ENCODE data around the gene KCNJ10. TPM values are rescaled to one million over a fixed set of nuclear protein-coding genes. Genes with fewer than 3 reads are reported as not detected.

The KCNJ10 gene
- total and polyA plus RNA-seq, 5 experiments from 2014 or later, result 0.29 TPM; not detected in 4

- POLR2A ChIA-PET, result no interaction called here
Observed at GRCh38 chr1:159953536-159954515, 116.1 kb downstream of the KCNJ10 start, which contains the start of gene SLAMF9. Gene SLAMF9, minus strand, starts transcription at chr1:159954237. Its CDS starts 100 bp downstream, at chr1:159954137.

GRCh38 chr1:159952932-159953331, 117.0 kb downstream of the KCNJ10 start:
- Mint-ChIP-seq H3K4me3 (no peak overlapping the region), H3K4me1 (peaks cover 0 to 1% (median 0%) of the 10 kb centered on the region in 4 donors), H3K36me3 (no peaks in the 10 kb centered on the region), H3K27ac (no peak overlapping the region), H3K27me3 (peaks cover 17 to 45% (median 28%) of the 10 kb centered on the region in 5 donors), H3K9me3 (no peaks in the 10 kb centered on the region)
- DNase-seq (peak in 1 of 10 donors; percentile 16), ATAC-seq (no peak)
- POLR2A ChIA-PET, result no interaction called here

More at GRCh38 chr1:159953536-159954515, 116.1 kb downstream of the KCNJ10 start, which contains the start of gene SLAMF9:
- Mint-ChIP-seq H3K27me3 (peaks cover 17 to 46% (median 28%) of the 10 kb centered on the region in 5 donors), H3K27ac (no peak within 1 kb of the TSS), H3K9me3 (no peaks in the 10 kb centered on the region), H3K4me3 (no peak within 1 kb of the TSS), H3K36me3 (no peaks in the 10 kb centered on the region), H3K4me1 (no peaks in the 10 kb centered on the region)
- DNase-seq (peak in 1 of 10 donors; percentile 28), ATAC-seq (no peak)

GRCh38 chr1:159951551-159951950, 118.4 kb downstream of the KCNJ10 start:
- Mint-ChIP-seq H3K27me3 (peaks cover 17 to 45% (median 30%) of the 10 kb centered on the region in 5 donors), H3K27ac (peak overlapping the region in 1 of 10 donors; percentile 6), H3K4me3 (no peak overlapping the region), H3K36me3 (no peaks in the 10 kb centered on the region), H3K9me3 (no peaks in the 10 kb centered on the region), H3K4me1 (peaks cover 0 to 1% (median 0%) of the 10 kb centered on the region in 4 donors)
- POLR2A ChIA-PET, result no interaction called here
- no peak for DNase-seq
- no peak for ATAC-seq

GRCh38 chr1:159951016-159951415, 118.9 kb downstream of the KCNJ10 start:
- Mint-ChIP-seq H3K9me3 (no peaks in the 10 kb centered on the region), H3K4me1 (peaks cover 0 to 2% (median under 1%) of the 10 kb centered on the region in 4 donors), H3K27ac (no peak overlapping the region), H3K27me3 (peaks cover 16 to 45% (median 30%) of the 10 kb centered on the region in 5 donors), H3K4me3 (no peak overlapping the region), H3K36me3 (no peaks in the 10 kb centered on the region)
- POLR2A ChIA-PET, result interaction anchor here (0.5 kb wide), 1 partner anchor 44 kb away, joined by 3 read pairs; no protein-coding TSS in a partner anchor
- ATAC-seq, result no peak
- DNase-seq, result no peak

GRCh38 chr1:159949981-159950381, 120.0 kb downstream of the KCNJ10 start:
- ATAC-seq, result no peak
- H3K4me1 Mint-ChIP-seq, result peaks cover 6 to 10% (median 7%) of the 10 kb centered on the region in 4 donors
- H3K4me3 Mint-ChIP-seq, result no peak overlapping the region
- POLR2A ChIA-PET, result no interaction called here
- DNase-seq, result no peak
- H3K9me3 Mint-ChIP-seq, result no peaks in the 10 kb centered on the region
- H3K27ac Mint-ChIP-seq, result no peak overlapping the region
- H3K36me3 Mint-ChIP-seq, result no peaks in the 10 kb centered on the region
- H3K27me3 Mint-ChIP-seq, result peaks cover 18 to 53% (median 30%) of the 10 kb centered on the region in 5 donors

- no peak overlapping the region for H3K4me3 Mint-ChIP-seq
- no peak overlapping the region for H3K27ac Mint-ChIP-seq
- H3K27me3 Mint-ChIP-seq, result peaks cover 17 to 54% (median 32%) of the 10 kb centered on the region in 5 donors
- DNase-seq, result no peak
- no peaks in the 10 kb centered on the region for H3K9me3 Mint-ChIP-seq
- no peak for ATAC-seq
- H3K36me3 Mint-ChIP-seq, result no peaks in the 10 kb centered on the region
- POLR2A ChIA-PET, result no interaction called here
- peaks cover 8 to 15% (median 11%) of the 10 kb centered on the region in 4 donors for H3K4me1 Mint-ChIP-seq
Observed at GRCh38 chr1:159949123-159949522, 120.8 kb downstream of the KCNJ10 start.

Other genes with a start within 250 kb of the KCNJ10 start
- gene SLAMF8, start 243.3 kb downstream of the KCNJ10 start, total RNA-seq, result under 1 TPM; 0.10 to 0.36 TPM
- 1 to 10 TPM in 1 of 3 donors, under 1 TPM in 2; 0.47 to 3.0 (median 0.64) TPM for gene SLAMF8, start 243.3 kb downstream of the KCNJ10 start, polyA plus RNA-seq
- gene VSIG8, start 207.5 kb downstream of the KCNJ10 start, total RNA-seq, result not detected
- gene VSIG8, start 207.5 kb downstream of the KCNJ10 start, polyA plus RNA-seq, result not detected
- 1 to 10 TPM; 1.3 to 1.5 TPM for gene CFAP45, start 170.0 kb downstream of the KCNJ10 start, total RNA-seq
- gene CFAP45, start 170.0 kb downstream of the KCNJ10 start, polyA plus RNA-seq, result under 1 TPM in 1 of 3 donors, not detected in 2; 0.33 TPM
- gene TAGLN2, start 144.7 kb downstream of the KCNJ10 start, total RNA-seq, result 100 to 1,000 TPM; 125 to 136 TPM
- gene TAGLN2, start 144.7 kb downstream of the KCNJ10 start, polyA plus RNA-seq, result 100 to 1,000 TPM; 477 to 825 (median 609) TPM
- under 1 TPM; 0.16 to 0.21 TPM for gene IGSF9, start 124.5 kb downstream of the KCNJ10 start, total RNA-seq
- not detected for gene IGSF9, start 124.5 kb downstream of the KCNJ10 start, polyA plus RNA-seq
- not detected for gene SLAMF9, start 115.9 kb downstream of the KCNJ10 start, total RNA-seq
- gene SLAMF9, start 115.9 kb downstream of the KCNJ10 start, polyA plus RNA-seq, result not detected
- gene PIGM, start 38.2 kb downstream of the KCNJ10 start, total RNA-seq, result 1 to 10 TPM; 9.6 to 9.7 TPM
- gene PIGM, start 38.2 kb downstream of the KCNJ10 start, polyA plus RNA-seq, result 1 to 10 TPM; 3.3 to 4.0 (median 3.8) TPM
- gene KCNJ9, start 11.4 kb upstream of the KCNJ10 start, total RNA-seq, result not detected
- under 1 TPM; 0.03 to 0.20 (median 0.10) TPM for gene KCNJ9, start 11.4 kb upstream of the KCNJ10 start, polyA plus RNA-seq
- 10 to 100 TPM; 67.9 to 71.5 TPM for gene IGSF8, start 28.5 kb upstream of the KCNJ10 start, total RNA-seq
- gene IGSF8, start 28.5 kb upstream of the KCNJ10 start, polyA plus RNA-seq, result 10 to 100 TPM; 40.2 to 74.5 (median 56.9) TPM
- not detected for gene ATP1A2, start 45.6 kb upstream of the KCNJ10 start, total RNA-seq
- not detected for gene ATP1A2, start 45.6 kb upstream of the KCNJ10 start, polyA plus RNA-seq
- not detected for gene ATP1A4, start 81.4 kb upstream of the KCNJ10 start, total RNA-seq
- gene ATP1A4, start 81.4 kb upstream of the KCNJ10 start, polyA plus RNA-seq, result not detected
- gene CASQ1, start 120.4 kb upstream of the KCNJ10 start, total RNA-seq, result not detected
- not detected for gene CASQ1, start 120.4 kb upstream of the KCNJ10 start, polyA plus RNA-seq
- 10 to 100 TPM; 13.1 to 13.2 TPM for gene PEA15, start 135.2 kb upstream of the KCNJ10 start, total RNA-seq
- 1 to 10 TPM; 3.9 to 4.6 (median 4.3) TPM for gene PEA15, start 135.2 kb upstream of the KCNJ10 start, polyA plus RNA-seq
- gene DCAF8, start 192.4 kb upstream of the KCNJ10 start, total RNA-seq, result 100 to 1,000 TPM; 256 TPM
- 10 to 100 TPM; 46.9 to 51.6 (median 49.5) TPM for gene DCAF8, start 192.4 kb upstream of the KCNJ10 start, polyA plus RNA-seq
- 10 to 100 TPM; 67.6 to 72.1 TPM for gene PEX19, start 215.0 kb upstream of the KCNJ10 start, total RNA-seq
- gene PEX19, start 215.0 kb upstream of the KCNJ10 start, polyA plus RNA-seq, result 10 to 100 TPM; 49.7 to 56.2 (median 53.1) TPM